Loucy (cell line): ENCODE measurements around the gene ENTHD1.

ENCODE experiments used
- EZH2phosphoT487 ChIP-seq: fragments of 200-600 bp; IDR thresholded peaks from 2 replicates; pipeline ENCODE4 v1.6.1; 2018; ENCODE audit warnings: antibody characterized with exemption, mild to moderate bottlenecking, moderate library complexity, borderline replicate concordance
- TF ChIP-seq, protein P1 (sequence below): fragments of 200-600 bp; sonication (generic); conservative IDR thresholded peaks from 2 replicates; pipeline ENCODE4 v1.5.1; 2014; ENCODE audit warnings: mild to moderate bottlenecking, antibody characterized with exemption, low read length

- TF ChIP-seq, protein P1, sequence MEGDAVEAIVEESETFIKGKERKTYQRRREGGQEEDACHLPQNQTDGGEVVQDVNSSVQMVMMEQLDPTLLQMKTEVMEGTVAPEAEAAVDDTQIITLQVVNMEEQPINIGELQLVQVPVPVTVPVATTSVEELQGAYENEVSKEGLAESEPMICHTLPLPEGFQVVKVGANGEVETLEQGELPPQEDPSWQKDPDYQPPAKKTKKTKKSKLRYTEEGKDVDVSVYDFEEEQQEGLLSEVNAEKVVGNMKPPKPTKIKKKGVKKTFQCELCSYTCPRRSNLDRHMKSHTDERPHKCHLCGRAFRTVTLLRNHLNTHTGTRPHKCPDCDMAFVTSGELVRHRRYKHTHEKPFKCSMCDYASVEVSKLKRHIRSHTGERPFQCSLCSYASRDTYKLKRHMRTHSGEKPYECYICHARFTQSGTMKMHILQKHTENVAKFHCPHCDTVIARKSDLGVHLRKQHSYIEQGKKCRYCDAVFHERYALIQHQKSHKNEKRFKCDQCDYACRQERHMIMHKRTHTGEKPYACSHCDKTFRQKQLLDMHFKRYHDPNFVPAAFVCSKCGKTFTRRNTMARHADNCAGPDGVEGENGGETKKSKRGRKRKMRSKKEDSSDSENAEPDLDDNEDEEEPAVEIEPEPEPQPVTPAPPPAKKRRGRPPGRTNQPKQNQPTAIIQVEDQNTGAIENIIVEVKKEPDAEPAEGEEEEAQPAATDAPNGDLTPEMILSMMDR: no peak
- no peak for TF ChIP-seq EZH2phosphoT487
Measured at GRCh38 chr22:39706376-39707140, 187.0 kb downstream of the ENTHD1 start.
